Endothelial cell (in vitro differentiated cells): Measurements from ENCODE around the gene EPHA1. TPM values are rescaled to one million over a fixed set of nuclear protein-coding genes. Genes with fewer than 3 reads are reported as not detected.
A peak's percentile ranks its signal among the peaks of the same experiment; 100 is the strongest.

Experiments used
- DNase-seq: peaks from one replicate; pipeline ENCODE4 v3.0.0; 2021; ENCODE audit warnings: low spot score
- H3K27ac Mint-ChIP-seq: one replicate; pipeline ENCODE4 v1.8.0; 2021; ENCODE audit warnings: mixed read lengths, inconsistent platforms; ENCODE audit not compliant: unreplicated experiment
- H3K27me3 Mint-ChIP-seq: one replicate; pipeline ENCODE4 v1.8.0; 2021; ENCODE audit warnings: mild to moderate bottlenecking, moderate library complexity, mixed read lengths, inconsistent platforms; ENCODE audit not compliant: unreplicated experiment
- H3K36me3 Mint-ChIP-seq: one replicate; pipeline ENCODE4 v1.8.0; 2021; ENCODE audit warnings: mild to moderate bottlenecking, low read depth, mixed read lengths, inconsistent platforms; ENCODE audit not compliant: unreplicated experiment
- H3K4me1 Mint-ChIP-seq: one replicate; pipeline ENCODE4 v1.8.0; 2021; ENCODE audit warnings: mild to moderate bottlenecking, mixed read lengths, inconsistent platforms; ENCODE audit not compliant: unreplicated experiment
- H3K4me3 Mint-ChIP-seq: one replicate; pipeline ENCODE4 v1.8.0; 2021; ENCODE audit warnings: mild to moderate bottlenecking, mixed read lengths, inconsistent platforms; ENCODE audit not compliant: unreplicated experiment
- H3K9me3 Mint-ChIP-seq: one replicate; pipeline ENCODE4 v1.8.0; 2021; ENCODE audit warnings: mixed read lengths, inconsistent platforms; ENCODE audit not compliant: unreplicated experiment
- CTCF ChIP-seq: fragments of 200-600 bp; sonication (generic); IDR thresholded peaks from one replicate; pipeline ENCODE4 v1.5.0; 2021; ENCODE audit warnings: antibody characterized with exemption; ENCODE audit not compliant: unreplicated experiment
- long read RNA-seq: library from polyadenylated mRNA; unstranded; transcript quantifications from one replicate; pipeline ENCODE4 v2.0.0, GENCODE V29; 2020; ENCODE audit not compliant: unreplicated experiment
- total RNA-seq: library from RNA; stranded (reverse); fragmentation: NEBNext Ultra II Directional; extraction: Animal tissue kit (Norgen Biotek cat#: 25700); gene quantifications from one replicate; pipeline ENCODE4 v1.2.1, GENCODE V29; 2021; ENCODE audit not compliant: unreplicated experiment

The EPHA1 gene
- total RNA-seq: 7.1 TPM
- long read RNA-seq, partial matches to known transcripts: 1 of 1 reads
- long read RNA-seq, other reads (novel, unspliced or antisense): 0 of 1 reads

GRCh38 chr7:143408686-143409561 is at the start of gene EPHA1:
EPHA1 (minus strand) TSS chr7:143408856; CDS start chr7:143408805, 51 bp downstream.
- H3K36me3 Mint-ChIP-seq: no peaks in the 10 kb centered on the region
- no peak for DNase-seq
- no peaks in the 10 kb centered on the region for H3K9me3 Mint-ChIP-seq
- H3K4me3 Mint-ChIP-seq: peak within 1 kb of the TSS; percentile 85
- peaks cover 37% of the 10 kb centered on the region for H3K4me1 Mint-ChIP-seq
- peaks cover 9% of the 10 kb centered on the region for H3K27me3 Mint-ChIP-seq
- TF ChIP-seq CTCF: peak; percentile 17
- peak within 1 kb of the TSS; percentile 54 for H3K27ac Mint-ChIP-seq

- H3K27me3 Mint-ChIP-seq: no peaks in the 10 kb centered on the region
- DNase-seq: no peak
- no peak overlapping the region for H3K27ac Mint-ChIP-seq
- no peaks in the 10 kb centered on the region for H3K9me3 Mint-ChIP-seq
- no peak overlapping the region for H3K4me3 Mint-ChIP-seq
- H3K36me3 Mint-ChIP-seq: no peaks in the 10 kb centered on the region
- no peaks in the 10 kb centered on the region for H3K4me1 Mint-ChIP-seq
- TF ChIP-seq CTCF: no peak
Measured at GRCh38 chr7:143458263-143458662, 49.6 kb upstream of the EPHA1 start.

GRCh38 chr7:143456992-143457793 is 48.5 kb upstream of the EPHA1 start:
- TF ChIP-seq CTCF: no peak
- H3K27me3 Mint-ChIP-seq: no peaks in the 10 kb centered on the region
- H3K4me1 Mint-ChIP-seq: no peaks in the 10 kb centered on the region
- DNase-seq: no peak
- no peak overlapping the region for H3K4me3 Mint-ChIP-seq
- H3K36me3 Mint-ChIP-seq: no peaks in the 10 kb centered on the region
- no peak overlapping the region for H3K27ac Mint-ChIP-seq
- H3K9me3 Mint-ChIP-seq: no peaks in the 10 kb centered on the region

GRCh38 chr7:143455942-143456341 is 47.3 kb upstream of the EPHA1 start:
- no peaks in the 10 kb centered on the region for H3K36me3 Mint-ChIP-seq
- no peak for TF ChIP-seq CTCF

More at GRCh38 chr7:143455942-143456341, 47.3 kb upstream of the EPHA1 start:
- no peak overlapping the region for H3K4me3 Mint-ChIP-seq
- no peaks in the 10 kb centered on the region for H3K27me3 Mint-ChIP-seq
- H3K27ac Mint-ChIP-seq: no peak overlapping the region
- H3K9me3 Mint-ChIP-seq: no peaks in the 10 kb centered on the region
- no peak for DNase-seq
- no peaks in the 10 kb centered on the region for H3K4me1 Mint-ChIP-seq
